HL-60 (cell line): ENCODE measurements around the gene MAN2C1.

ENCODE experiments used
- POLR2AphosphoS5 ChIP-seq: IDR thresholded peaks from 2 replicates; pipeline ENCODE4 v1.6.1; 2012; ENCODE audit warnings: low read depth
- TF ChIP-seq, protein P1 (sequence below): IDR thresholded peaks from one replicate; pipeline ENCODE4 v1.5.1; 2011; ENCODE audit warnings: low read length, control low read depth, inconsistent platforms; ENCODE audit not compliant: insufficient read depth
- TF ChIP-seq, protein P2 (sequence below): IDR thresholded peaks from 2 replicates; pipeline ENCODE4 v1.6.1; 2012; ENCODE audit warnings: low read depth; ENCODE audit not compliant: insufficient replicate concordance

DNA sequence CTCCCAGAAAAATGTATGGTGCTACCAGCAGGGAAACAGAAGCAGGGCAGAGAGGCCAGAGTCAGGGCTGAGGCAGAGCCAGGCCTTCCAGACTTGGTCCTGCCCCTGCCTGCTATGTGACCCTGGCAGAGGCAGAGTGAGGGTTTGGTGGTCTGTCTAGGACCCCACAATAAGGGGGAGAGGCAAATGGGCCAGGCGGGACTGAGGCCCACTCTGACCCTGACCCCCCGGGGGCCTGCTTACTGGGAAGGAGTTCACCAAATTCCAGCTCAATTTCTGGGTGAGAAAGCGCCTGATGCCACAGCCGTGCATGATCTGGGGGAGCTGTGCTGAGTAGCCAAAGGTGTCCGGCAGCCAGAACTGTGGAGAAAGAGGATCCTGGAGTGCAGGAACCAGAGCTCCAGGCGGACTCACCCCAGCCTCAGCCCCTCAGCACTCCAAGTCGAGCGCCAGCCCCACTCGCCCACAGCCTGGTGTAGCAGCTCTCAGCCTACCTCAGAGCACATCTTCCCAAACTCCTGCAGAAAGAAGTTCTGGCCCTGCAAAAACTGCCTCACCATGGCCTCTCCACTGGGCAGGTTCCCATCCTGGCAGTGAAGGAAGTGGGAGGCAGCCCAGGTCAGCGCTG lies 6.9 kb downstream of the MAN2C1 start:
- TF ChIP-seq, protein P1, sequence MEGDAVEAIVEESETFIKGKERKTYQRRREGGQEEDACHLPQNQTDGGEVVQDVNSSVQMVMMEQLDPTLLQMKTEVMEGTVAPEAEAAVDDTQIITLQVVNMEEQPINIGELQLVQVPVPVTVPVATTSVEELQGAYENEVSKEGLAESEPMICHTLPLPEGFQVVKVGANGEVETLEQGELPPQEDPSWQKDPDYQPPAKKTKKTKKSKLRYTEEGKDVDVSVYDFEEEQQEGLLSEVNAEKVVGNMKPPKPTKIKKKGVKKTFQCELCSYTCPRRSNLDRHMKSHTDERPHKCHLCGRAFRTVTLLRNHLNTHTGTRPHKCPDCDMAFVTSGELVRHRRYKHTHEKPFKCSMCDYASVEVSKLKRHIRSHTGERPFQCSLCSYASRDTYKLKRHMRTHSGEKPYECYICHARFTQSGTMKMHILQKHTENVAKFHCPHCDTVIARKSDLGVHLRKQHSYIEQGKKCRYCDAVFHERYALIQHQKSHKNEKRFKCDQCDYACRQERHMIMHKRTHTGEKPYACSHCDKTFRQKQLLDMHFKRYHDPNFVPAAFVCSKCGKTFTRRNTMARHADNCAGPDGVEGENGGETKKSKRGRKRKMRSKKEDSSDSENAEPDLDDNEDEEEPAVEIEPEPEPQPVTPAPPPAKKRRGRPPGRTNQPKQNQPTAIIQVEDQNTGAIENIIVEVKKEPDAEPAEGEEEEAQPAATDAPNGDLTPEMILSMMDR = no peak
- TF ChIP-seq, protein P2, sequence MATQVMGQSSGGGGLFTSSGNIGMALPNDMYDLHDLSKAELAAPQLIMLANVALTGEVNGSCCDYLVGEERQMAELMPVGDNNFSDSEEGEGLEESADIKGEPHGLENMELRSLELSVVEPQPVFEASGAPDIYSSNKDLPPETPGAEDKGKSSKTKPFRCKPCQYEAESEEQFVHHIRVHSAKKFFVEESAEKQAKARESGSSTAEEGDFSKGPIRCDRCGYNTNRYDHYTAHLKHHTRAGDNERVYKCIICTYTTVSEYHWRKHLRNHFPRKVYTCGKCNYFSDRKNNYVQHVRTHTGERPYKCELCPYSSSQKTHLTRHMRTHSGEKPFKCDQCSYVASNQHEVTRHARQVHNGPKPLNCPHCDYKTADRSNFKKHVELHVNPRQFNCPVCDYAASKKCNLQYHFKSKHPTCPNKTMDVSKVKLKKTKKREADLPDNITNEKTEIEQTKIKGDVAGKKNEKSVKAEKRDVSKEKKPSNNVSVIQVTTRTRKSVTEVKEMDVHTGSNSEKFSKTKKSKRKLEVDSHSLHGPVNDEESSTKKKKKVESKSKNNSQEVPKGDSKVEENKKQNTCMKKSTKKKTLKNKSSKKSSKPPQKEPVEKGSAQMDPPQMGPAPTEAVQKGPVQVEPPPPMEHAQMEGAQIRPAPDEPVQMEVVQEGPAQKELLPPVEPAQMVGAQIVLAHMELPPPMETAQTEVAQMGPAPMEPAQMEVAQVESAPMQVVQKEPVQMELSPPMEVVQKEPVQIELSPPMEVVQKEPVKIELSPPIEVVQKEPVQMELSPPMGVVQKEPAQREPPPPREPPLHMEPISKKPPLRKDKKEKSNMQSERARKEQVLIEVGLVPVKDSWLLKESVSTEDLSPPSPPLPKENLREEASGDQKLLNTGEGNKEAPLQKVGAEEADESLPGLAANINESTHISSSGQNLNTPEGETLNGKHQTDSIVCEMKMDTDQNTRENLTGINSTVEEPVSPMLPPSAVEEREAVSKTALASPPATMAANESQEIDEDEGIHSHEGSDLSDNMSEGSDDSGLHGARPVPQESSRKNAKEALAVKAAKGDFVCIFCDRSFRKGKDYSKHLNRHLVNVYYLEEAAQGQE = no peak
- TF ChIP-seq POLR2AphosphoS5 = no peak
